HG03025 (cell line): ENCODE results near the gene S100A4.
"Not testable (repeated sequence)": the region's sequence is repeated elsewhere in the genome, so short reads cannot be mapped to it uniquely, and the experiment has no call there.

ENCODE experiments used
- ATAC-seq: cut with Tn5 transposase; IDR thresholded peaks from one replicate; pipeline ENCODE4 v1.9.1; 2021; ENCODE audit warnings: mild to moderate bottlenecking, moderate library complexity; ENCODE audit not compliant: unreplicated experiment, low FRiP score

The S100A4 gene

DNA sequence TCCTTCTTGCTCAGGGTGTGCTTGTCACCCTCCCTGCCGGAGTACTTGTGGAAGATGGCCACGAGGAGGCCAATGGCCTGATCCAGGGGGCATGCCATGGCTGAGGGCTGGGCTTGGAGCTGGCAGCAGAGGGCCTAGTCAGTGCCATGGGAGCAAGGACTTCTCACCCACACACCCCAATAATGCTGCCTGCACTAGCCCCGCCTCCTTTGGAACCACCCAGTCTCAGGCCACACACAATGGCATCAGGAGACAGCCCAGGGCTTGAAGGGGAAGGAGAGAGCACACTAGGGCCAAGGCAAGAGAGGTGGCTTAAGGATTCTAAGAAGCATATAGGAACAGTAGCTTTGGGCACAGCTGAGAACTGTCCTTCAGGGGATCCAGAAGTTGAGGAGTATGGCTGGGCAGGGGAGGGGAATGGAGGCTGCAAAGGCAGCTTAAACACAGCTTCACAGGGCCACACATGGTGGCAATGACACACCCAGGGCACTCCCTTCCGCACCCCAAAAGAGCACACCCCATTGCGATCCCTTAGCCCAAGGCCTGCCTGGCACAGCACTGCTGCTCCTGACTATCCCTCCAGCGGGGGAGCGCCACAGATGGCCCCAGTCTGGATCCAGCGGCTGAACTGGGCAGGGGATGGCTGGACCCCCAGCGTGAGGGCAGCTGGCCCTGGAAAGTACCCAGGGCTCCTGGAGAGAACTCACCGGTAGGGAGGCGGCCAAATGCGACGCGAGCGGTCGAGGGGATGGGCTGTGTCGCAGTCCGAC is 10.2 kb downstream of the S100A4 start, which contains the start of gene S100A6:
TSS of gene S100A6 (minus strand) at position 750 of the 770 bp plus-strand sequence. CDS start at position 98, 652 bp downstream.
- no peak for ATAC-seq

DNA sequence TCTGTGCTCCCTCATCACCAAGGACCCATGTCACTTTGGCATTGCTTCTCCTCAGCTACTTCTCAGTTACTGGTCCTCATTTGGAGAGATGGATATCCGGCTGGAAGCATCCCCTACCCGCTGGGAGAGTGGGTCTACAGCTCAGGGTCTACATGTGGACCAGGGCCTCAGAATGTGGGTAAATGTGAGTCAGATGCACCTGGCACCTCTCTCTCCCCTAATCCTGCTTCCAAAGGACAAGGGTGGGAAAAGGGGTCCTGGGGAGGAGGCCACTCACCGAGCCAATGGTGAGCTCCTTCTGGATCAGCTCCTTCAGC is 10.7 kb downstream of the S100A4 start:
- no peak for ATAC-seq

DNA sequence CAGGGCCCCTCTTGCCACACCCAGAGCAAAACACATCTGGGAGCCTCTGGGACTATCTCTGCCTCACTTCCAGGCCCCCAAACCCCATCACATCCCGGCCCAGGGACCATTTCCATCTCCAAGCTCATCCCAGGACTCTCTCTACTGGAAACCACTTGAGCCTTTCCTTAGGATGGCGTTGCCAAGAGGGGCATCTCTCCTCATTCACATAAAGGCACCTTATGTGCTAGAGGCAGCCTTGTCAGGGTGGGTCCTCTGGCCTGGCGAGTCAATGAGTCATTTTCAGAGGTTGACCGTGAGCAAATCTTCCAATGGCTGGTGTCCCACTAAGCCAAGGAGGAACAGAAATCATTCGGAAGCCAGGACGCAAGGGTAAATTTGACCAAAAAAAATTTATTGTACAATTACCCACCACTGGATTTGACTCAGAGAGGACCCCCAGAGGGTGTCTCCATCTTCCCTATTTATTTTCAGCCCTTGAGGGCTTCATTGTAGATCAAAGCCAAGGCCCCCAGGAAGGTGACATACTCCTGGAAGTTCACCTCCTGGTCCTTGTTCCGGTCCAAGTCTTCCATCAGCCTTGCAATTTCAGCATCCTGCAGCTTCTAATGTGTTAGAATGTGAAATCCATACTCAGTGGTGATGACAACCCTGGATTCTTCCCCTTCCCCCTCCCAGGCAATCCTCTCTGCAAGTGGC is 11.2 kb downstream of the S100A4 start:
- ATAC-seq = no peak

DNA sequence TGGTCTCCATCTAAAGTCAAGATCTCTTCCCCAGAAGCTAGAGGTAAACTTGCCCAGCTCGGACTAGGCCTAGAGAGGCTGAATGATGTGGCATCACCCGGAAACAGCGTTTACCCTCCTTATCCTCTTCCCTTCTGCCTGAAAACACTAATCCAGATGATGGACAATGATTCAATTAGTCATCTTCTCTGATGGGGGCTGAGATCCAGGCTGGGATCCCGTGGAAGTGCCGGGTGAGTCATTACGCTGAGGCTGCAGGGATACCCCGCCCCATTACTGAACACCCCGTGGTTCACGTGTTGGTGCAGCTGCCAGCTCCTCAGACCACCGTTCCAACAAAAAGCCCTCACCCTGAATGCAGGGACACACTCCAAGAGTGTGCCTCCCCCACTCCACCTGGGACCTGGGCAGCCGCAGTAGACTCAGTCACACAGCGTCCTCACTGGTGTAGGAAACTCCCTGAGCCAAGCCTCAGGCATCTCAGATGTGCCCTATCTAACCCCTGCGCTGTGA is 11.9 kb downstream of the S100A4 start:
- ATAC-seq = no peak

DNA sequence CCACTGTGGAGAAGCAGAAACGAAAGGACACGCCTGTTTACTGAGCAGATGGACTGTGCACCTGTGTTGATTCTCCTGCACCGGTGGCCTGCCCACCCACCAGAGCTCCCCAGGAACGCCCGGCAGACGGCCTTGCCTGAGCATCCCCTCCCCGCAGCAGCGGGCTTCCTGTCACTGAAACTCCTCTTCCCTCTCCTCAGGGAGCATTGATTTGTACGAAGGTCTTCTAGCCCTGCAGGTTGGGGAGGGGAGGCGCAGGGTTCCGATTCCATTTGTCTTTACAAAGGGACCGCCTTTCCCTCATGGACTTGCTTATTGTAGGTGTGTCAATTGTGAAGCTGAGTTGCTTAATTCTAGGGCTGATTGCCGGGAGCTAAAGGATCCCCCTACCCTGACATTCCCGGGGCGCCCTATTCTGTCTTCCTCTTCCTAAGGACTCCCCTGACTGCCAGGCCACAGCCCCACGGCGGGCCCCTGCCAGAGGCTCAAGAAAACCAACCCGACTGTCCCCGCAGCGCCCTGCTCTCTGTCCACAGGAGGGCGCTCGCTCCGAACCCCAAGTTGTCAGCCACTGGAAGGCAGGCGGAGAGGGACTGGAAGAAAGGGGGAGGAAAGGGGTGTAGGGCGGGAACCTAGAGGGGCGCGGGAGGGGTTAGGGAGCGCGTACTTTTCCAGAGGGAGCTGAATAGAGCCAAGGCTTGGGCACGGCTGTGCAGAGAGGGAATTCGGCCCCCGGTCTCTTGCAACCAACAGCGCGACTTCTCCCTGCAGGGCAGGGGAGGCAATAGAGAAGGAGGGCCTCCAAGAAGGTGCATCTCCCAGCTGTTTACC is 12.6 kb downstream of the S100A4 start:
- no peak for ATAC-seq

DNA sequence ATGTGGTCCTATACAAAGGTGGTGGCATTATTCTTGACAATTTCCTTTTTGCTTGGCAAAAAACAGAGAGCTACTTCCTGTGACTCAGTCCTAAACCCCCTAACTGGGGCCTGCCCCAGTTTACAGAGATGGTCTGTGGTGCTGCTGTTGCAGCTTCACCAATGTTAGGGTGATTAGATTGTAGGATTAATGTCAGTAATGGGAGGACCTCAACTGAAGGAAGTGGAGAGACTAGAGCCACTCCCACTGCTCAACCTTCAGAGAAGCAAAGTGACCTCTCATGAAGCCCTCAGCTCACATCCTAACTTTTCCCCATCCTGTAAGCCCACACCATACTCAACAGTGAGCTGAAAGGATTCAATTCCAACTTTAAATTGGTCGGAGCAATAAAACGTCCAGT is 13.4 kb downstream of the S100A4 start:
- no peak for ATAC-seq

DNA sequence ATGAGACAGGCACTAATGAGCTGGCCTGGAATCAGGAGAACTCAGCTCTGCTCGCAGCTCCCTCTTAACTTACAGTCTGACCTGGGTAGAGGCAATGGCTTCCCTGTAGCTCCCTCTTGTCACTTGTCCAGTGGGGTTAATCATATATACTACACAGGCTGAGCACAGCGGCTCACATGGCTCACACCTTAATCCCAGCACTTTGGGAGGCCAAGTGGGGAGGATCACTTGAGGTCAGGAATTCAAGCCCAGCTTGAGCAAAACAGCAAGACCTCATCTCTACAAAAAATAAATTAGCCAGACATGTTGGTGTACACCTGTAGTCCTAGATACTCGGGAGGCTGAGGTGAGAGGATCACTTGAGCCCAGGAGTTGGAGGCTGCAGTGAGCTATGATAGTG is 14.0 kb downstream of the S100A4 start:
- no peak for ATAC-seq

DNA sequence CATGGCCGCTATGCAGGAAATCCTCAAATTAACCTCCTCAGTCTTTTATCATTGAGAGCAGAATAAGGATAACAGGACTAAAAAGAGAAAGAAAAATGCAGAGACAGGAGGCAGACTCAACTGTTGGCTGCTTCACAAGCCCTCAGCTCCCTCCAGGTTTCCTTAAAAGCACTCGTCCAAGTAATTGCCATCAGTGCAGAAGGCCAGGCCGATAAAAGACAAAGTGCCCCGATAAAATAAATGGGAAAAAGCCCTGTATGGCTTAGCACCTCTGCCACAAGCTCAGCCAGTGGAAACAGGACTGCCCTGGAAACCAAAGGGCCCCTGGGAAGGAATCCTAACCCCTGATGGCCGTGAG is 17.9 kb downstream of the S100A4 start:
- ATAC-seq = no peak

DNA sequence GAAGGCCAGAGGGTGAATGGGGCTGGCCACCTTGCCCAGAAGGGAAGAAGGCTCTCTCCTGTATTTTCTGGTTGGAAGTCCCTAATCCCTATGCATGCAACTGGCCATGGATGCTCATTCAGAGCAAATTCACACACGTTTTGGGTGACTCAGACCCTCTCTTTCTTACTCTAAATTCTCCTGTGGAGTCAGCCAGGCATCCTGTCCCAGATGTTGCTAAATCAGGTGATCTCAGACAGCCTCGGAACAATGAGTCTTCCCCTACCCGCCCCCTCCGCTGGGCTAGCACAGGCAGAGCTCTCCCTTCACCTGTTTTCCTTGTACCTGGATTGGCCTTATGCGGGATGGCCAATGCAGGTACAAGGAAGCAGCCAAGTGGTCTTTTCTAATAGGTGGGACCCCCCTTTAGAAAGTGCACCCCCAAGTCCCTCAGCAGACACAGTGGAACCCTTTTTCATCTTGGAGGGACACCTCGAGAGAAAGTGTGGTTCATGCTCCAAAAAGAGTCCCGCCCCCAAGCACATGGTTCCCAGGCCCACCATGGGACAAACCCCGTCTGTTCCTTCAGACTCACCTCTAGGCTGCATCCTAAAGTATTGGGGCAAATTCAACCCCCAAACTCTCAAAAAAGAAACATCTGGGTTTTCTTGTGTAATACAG is 18.5 kb downstream of the S100A4 start:
- ATAC-seq = no peak

DNA sequence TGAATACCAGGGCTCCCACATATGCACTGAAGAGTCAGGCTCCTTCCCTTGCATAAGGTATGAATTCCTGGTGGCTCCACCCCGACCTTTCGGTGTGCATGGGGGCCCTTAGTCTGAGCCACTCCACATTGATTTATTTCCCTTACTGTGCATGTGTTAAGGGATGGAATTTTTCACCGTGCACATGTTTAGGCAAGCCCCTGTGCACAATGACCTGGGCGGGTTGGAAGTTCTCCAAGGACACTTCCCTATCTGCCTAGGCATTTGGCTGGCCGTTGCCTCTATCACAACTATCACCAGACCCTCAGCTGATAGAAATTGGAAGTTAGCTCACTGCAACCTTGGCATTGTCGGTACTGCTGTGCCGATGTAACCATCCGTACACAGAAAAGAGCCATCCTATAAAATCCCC is 19.5 kb downstream of the S100A4 start:
- no peak for ATAC-seq

DNA sequence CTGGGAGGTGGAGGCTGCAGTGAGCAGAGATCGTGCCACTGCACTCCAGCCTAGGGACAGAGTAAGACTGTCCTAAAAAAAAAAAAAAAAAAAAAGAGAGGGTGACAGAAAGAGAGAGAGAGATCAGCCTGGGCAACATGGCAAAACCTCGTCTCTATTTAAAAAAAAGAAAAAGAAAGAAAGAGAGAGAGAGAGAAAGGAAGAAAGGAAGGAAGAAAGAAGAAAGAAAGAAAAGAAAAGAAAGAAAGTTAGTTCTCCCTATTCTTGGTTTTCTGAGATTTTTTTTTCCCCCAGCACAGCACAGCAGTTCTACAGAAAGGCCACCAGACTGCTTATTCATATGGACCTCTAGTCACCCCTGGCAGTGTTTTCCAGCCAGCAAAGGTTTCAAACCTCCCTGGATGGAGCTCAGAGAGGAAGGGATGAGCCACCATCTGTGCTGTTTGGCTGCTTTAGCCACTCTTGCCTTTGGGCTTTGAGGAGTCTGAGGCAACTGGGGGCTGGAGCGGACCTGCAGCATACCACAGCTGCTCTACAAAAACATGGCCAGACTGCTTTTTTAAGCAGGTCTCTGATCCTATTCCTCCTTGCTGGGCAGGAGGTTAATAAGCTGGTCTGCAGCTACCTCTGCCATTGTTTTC is 20.4 kb downstream of the S100A4 start:
- no peak for ATAC-seq

DNA sequence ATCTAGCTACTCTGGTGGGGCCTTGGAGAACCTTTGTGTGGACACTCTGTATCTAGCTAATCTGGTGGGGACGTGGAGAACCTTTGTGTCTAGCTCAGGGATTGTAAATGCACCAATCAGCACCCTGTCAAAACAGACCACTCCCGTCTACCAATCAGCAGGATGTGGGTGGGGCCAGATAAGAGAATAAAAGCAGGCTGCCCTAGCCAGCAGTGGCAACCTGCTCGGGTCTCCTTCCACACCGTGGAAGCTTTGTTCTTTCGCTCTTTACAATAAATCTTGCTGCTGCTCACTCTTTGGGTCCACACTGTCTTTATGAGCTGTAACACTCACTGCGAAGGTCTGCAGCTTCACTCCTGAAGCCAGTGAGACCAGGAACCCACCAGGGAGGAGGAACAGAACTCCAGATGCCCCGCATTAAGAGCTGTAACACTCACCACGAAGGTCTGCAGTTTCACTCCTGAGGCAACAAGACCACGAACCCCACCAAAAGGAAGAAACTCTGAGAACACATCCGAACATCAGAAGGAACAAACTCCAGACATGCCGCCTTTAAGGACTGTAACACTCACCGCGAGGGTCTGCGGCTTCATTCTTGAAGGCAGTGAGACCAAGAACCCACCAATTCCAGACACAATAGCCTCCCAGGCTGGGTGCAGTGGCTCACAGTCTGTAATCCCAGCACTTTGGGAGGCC is 23.1 kb downstream of the S100A4 start:
- not testable (repeated sequence) for ATAC-seq

DNA sequence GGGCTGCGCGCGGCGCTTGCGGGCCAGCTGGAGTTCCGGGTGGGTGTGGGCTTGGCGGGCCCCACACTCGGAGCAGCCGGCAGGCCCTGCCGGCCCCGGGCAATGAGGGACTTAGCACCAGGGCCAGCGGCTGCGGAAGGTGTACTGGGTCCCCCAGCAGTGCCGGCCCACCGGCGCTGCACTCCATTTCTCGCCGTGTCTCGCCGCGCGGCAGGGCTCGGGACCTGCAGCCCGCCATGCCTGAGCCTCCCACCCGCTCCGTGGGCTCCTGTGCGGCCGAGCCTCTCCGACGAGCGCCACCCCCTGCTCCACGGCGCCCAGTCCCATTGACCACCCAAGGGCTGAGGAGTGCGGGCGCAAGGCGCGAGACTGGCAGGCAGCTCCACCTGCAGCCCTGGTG is 23.8 kb downstream of the S100A4 start:
- ATAC-seq = not testable (repeated sequence)

DNA sequence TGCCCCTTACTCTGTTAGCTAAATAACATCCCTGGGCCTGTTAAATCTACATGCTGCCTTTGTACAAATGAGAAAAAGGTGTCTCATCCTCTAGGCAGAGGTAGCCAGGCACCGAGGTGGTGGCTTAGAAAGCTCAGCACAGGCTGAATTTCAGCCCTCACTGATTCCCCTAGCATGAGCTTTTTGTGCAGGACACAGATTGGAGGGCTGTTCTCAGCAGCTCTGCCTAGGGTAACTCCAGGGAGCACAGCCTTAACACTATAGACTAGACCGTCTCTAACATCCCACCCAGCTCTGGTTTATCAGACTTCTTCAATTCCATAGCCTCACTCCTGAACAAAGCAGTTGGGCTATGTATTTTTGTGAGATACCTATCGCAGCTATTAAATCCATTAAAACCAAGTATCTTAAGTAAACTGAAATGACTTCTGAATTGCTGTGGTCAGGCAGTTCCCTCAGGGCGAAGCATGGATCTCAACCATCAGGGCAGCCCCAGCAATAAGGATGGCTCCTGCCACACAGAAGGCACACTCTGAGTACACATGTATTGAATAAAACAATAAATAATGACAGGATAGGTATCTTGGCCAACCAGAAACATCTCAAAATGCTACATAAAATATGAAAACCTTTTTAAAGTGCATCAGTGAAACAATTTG is 24.7 kb downstream of the S100A4 start:
- ATAC-seq = no peak

DNA sequence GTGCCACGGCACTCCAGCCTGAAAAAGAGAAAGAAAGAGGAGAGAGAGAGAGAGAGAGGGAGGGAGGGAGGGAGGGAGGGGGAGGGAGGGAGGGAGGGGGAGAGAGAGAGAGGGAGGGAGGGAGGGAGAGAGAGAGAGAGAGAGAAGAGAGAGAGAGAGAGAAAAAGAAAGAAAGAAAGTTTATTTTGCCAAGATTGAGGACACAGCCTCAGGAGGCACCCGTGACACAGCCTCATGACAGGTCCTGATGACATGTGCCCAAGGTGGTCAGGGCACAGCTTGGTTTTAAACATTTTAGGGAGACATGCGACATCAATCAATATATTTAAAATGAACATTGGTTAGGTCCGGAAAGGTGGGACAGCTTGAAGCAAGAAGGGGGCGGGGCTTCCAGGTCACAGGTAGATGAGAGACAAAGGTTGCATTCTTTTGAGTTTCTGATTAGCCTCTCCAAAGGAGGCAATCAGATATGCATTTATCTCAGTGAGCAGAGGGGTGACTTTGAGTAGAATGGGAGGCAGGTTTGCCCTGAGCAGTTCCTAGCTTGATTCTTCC is 25.4 kb downstream of the S100A4 start:
- ATAC-seq = not testable (repeated sequence)

DNA sequence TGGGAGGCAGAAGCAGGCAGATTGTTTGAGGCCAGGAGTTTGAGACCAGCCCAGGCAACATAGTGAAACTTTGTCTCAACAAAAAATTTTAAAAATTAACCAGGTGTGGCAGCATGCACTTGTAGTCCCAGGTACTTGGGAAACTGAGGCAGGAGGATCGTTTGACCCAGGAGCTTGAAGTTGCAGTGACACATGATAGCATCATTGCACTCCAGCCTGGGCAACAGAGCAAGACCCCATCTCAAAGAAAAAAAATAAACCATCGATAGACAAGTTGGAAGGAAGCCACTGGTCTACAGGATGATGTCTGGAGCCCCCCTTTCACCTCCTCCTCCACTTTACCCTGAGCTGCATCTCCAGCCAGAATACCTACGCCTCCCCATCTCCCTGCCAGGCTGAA is 26.4 kb downstream of the S100A4 start:
- no peak for ATAC-seq

DNA sequence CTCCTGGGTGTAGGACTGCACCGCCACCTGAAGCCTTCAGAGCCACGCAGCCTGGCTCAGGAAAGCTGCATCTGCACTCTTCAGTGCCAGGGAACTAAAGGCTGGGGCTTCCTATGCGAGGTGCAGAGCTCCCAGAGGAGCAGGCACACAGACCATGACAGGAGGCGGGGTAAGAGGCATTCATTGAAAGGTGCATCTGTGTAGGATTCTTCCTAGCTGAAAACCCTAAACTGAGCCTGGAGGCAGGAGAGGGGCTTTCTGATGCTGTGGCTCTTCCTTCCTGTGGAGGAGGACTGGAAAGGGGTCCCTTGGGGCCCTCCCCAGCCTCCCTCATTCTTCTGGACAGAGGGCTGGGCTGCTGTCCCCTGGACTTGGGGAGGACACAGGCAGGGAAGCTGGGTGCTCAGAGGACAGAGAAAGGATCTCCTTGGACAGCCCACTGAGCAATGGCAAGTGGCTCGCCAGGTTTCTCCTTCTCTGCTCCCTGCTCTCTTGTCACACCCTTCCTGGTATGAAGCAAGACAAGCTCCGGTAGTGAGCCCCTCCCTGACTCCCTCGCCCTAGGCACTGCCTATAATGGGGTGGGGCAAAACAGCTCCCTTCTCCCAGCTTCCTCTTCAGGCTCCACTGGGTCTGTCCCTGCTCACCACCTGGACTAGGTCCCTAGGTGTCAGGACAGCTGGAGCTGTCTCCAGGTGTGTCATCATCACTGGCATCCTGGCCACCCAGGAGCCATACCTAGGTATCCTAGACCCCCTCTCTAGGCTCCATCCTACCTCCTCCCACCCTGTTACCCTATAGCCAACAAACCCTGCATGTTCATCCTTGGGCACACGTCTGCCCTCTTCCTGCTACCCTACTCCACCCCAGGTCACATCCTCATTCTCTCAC is 29.9 kb downstream of the S100A4 start:
- no peak for ATAC-seq

DNA sequence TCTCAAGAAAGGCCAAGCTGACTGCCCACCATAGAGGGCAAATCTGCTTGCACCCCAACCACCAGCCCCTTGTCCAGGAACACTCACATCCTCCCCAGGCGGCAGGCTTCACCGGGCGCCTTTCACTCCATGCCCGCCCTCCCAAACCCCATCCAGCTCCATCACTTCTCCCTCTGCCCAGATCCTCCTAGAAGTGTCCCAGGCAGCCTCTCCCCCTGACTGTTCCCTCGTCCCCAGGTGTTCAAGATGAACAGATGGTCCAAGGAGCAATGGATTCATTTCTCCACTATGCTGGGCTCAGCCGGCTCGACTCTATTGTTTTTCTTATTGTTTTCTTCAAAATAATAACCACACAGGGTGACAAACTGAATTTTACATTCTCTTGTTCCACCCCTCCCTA is 31.9 kb downstream of the S100A4 start:
- no peak for ATAC-seq
